ENCODE results near the gene CCDC146. TPM values are rescaled to one million over a fixed set of nuclear protein-coding genes. Genes with fewer than 3 reads are reported as not detected.

CCDC146 gene
- total and polyA plus RNA-seq, 9 of the 15 experiments (the other 6 are each of a cell fraction or from before 2014, with no cell fraction given) = 0.10 to 0.98 (median 0.26) TPM; not detected in 1

DNA sequence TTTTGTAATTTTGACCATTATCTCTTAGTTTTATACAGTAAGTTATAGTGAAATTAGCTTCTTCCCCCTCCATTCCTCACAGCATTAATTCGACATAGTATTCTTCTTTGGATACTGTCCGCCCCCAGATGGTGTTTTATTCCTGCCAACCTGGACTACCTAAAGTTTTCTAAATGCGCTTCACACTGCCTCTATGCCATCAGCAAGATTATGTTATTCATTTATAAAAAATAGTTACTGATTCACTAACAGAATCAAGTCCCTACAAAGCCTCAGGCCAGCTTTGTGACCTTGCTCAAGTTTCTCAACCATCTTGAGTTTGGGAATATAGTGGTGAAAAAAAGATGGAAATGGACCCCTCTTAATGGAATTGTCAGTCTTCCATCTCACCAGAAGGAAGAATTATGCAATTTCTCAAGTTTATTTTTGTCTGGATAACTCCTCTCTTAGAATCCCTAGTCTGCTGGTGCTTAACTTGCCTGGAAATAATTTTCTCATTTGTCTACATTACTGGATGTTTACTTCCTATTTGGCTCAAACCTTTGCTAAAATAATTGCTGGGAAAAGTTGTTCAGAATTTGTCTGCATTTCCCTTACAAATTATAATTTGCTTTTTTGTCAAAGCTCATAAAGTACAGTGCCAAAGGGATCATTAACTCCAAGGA lies 93.9 kb downstream of the CCDC146 start (continued):
- TF ChIP-seq TCFL5 (CRISPR knock-in tag; conservative IDR thresholded peaks at IDR 0.05) = no peak

DNA sequence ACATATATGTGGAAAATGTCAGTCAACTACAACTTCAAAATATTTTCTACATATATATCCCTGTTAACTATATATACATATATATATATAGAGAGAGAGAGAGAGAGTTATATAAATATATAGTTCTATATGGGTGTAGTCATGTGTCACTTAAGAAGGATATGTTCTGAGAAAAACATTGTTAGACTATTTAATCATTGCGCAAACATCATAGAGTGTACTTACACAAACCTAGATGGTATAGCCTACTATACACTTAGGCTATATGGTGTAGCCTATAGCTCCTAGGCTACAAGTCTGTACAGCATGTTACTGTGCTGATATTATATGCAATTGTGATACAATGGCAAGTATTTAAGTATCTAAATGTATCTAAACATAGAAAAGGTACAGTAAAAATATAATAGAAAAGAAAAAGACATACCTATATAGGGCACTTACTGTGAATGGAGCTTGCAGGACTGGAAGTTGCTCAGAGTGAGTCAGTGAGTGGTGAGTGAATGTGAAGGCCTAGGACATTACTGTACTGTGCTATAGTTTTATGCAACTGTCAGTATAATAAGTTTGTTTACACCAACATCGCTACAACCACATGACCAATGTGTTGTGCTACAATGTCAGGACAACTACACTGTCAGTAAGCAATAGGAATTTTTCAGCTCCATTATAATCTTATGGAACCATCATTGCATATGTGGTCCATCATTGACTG lies 95.2 kb downstream of the CCDC146 start:
- no peak overlapping the region for H3K4me3 ChIP-seq
- no peak for TF ChIP-seq SMC3 (conservative IDR thresholded peaks at IDR 0.05; ENCODE audit: insufficient read depth, low read depth, low read length)
- TF ChIP-seq, protein P1, sequence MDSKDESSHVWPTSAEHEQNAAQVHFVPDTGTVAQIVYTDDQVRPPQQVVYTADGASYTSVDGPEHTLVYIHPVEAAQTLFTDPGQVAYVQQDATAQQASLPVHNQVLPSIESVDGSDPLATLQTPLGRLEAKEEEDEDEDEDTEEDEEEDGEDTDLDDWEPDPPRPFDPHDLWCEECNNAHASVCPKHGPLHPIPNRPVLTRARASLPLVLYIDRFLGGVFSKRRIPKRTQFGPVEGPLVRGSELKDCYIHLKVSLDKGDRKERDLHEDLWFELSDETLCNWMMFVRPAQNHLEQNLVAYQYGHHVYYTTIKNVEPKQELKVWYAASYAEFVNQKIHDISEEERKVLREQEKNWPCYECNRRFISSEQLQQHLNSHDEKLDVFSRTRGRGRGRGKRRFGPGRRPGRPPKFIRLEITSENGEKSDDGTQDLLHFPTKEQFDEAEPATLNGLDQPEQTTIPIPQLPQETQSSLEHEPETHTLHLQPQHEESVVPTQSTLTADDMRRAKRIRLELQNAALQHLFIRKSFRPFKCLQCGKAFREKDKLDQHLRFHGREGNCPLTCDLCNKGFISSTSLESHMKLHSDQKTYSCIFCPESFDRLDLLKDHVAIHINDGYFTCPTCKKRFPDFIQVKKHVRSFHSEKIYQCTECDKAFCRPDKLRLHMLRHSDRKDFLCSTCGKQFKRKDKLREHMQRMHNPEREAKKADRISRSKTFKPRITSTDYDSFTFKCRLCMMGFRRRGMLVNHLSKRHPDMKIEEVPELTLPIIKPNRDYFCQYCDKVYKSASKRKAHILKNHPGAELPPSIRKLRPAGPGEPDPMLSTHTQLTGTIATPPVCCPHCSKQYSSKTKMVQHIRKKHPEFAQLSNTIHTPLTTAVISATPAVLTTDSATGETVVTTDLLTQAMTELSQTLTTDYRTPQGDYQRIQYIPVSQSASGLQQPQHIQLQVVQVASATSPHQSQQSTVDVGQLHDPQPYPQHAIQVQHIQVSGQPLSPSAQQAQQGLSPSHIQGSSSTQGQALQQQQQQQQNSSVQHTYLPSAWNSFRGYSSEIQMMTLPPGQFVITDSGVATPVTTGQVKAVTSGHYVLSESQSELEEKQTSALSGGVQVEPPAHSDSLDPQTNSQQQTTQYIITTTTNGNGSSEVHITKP (IDR thresholded peaks at IDR 0.05; ENCODE audit: partially characterized antibody) = no peak
- ATAC-seq (no peak), FAIRE-seq (no peak), DNase-seq (ENCODE audit: extremely low read depth in 1 of 4, low spot score in 3 of 4) (no peak)
- H3K9ac ChIP-seq (ENCODE audit: insufficient read depth in 1 of 2, low read depth in 2 of 2, low read length in 2 of 2) = no peak overlapping the region
- H3K4me1 ChIP-seq (replicated peaks in 1 of 2; ENCODE audit: control insufficient read depth in 2 of 2, insufficient read depth in 2 of 2, low read length in 2 of 2) = no peaks in the 10 kb centered on the region
- CTCF ChIA-PET (ENCODE audit: low intra/inter-chr PET ratio) = no interaction called here
- no peaks in the 10 kb centered on the region for H4K20me1 ChIP-seq (replicated peaks; ENCODE audit: control insufficient read depth, insufficient read depth, low read length)
- H3K9me3 ChIP-seq (replicated peaks; ENCODE audit: control insufficient read depth, insufficient read depth, low read depth, low read length) = peaks cover 1% of the 10 kb centered on the region; the same call in 1 of the 2 replicates
- no TSS peak for BruUV-seq (replicated peaks)
- 2% methylated on average over 2 of the region's 2 CpGs for WGBS (ENCODE audit: insufficient coverage, low coverage, missing lambda C conversion rate)
- H3K4me2 ChIP-seq (ENCODE audit: insufficient read depth, low read length) = no peak overlapping the region
- no peaks in the 10 kb centered on the region for H3K36me3 ChIP-seq (ENCODE audit: control insufficient read depth, insufficient read depth, low read length)
- POLR2A ChIA-PET = no interaction called here
- no peak overlapping the region for H2AFZ ChIP-seq (ENCODE audit: low read depth, low read length)
- in situ Hi-C loops (cut with MboI) (no loop called here), intact Hi-C loops (cut with micrococcal nuclease) (no loop called here)
- H3K27me3 ChIP-seq (ENCODE audit: control insufficient read depth in 2 of 2, insufficient read depth in 2 of 2, low read length in 2 of 2) = no peaks in the 10 kb centered on the region
- no peak overlapping the region for H3K27ac ChIP-seq (ENCODE audit: extremely low read depth, low read depth, low read length)
- H3K9me1 ChIP-seq (ENCODE audit: control insufficient read depth, insufficient read depth, low read length) = no peaks in the 10 kb centered on the region
- no peaks in the 10 kb centered on the region for H3K79me2 ChIP-seq (ENCODE audit: control insufficient read depth, insufficient read depth, low read length)

All from K562 (cell line).